Pulmonary artery endothelial cell (primary cell): ENCODE measurements around the gene RNF40. TPM values are rescaled to one million over a fixed set of nuclear protein-coding genes. Genes with fewer than 3 reads are reported as not detected.
"Not testable (repeated sequence)": the region's sequence is repeated elsewhere in the genome, so short reads cannot be mapped to it uniquely, and the experiment has no call there.

ENCODE experiments used
- DNase-seq: peaks from one replicate; pipeline ENCODE4 v3.0.0-alpha.2; 2011; ENCODE audit warnings: low read depth, low spot score
- total RNA-seq: library from RNA; depleted of rRNA; stranded (reverse); fragments of >200 nt; gene quantifications from 2 replicates; pipeline ENCODE4 v1.2.3, GENCODE V29; 2014

Gene RNF40
- total RNA-seq, 1 donor from 2014 or later, result 63.8 TPM

DNA sequence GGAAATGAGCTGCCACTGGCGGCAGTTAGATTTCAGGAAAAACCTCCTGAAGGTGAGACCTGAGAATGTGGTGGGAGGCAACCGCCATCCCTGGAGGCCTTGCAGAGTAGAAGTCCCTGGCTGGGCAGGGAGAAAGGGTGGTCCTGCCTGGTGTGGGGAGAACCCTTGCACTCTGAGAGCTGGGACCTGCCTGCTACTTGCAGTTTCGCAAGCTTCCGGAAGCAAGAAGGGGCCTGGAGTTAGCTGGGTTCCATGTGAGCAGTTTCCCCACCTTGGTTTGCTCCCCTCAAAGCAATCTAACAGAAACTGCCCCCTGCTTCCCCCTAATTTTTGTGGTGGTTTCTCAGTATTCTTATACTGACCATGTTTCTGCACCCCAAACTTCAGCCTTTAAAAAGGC is 18.4 kb downstream of the RNF40 start:
- DNase-seq, result no peak

- no peak for DNase-seq
These were observed 20.6 kb downstream of the RNF40 start for GRCh38 chr16:30782486-30783279.

DNA sequence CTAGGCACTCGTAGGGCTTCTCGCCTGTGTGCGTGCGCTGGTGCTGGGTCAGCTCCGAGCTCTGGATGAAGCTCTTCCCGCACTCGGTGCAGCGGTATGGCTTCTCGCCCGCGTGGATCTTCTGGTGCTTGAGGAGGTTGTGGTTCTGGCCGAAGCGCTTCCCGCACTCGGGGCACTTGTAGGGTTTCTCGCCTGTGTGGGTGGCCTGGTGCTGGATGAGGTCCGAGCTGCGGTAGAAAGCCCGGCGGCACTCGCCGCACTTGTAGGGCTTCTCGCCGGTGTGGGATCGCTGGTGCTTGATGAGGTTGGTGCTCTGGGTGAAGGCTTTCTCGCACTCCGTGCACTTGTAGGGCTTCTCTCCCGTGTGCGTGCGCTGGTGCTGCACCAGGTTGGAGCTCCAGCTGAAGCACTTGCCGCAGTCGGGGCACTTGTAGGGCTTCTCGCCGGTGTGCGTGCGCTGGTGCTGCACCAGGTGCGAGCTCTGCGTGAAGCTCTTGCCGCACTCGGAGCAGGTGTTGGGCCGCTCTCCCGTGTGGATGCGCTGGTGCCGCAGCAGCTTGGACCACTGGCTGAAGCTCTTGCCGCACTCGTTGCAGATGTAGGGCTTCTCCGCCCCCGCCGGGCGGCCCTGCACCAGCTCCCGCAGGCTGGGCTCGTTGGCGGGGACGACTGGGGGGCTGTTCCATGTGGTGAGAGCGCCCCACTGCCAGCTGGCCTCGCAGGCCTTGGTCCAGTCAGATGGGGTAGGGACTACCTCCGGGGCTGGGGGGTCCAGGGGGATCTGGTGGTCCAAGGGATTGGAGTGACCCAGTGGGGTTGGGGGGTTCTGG is 21.4 kb downstream of the RNF40 start:
- DNase-seq, result no peak

GRCh38 chr16:30784215-30784614 is 22.1 kb downstream of the RNF40 start:
- no peak for DNase-seq

DNA sequence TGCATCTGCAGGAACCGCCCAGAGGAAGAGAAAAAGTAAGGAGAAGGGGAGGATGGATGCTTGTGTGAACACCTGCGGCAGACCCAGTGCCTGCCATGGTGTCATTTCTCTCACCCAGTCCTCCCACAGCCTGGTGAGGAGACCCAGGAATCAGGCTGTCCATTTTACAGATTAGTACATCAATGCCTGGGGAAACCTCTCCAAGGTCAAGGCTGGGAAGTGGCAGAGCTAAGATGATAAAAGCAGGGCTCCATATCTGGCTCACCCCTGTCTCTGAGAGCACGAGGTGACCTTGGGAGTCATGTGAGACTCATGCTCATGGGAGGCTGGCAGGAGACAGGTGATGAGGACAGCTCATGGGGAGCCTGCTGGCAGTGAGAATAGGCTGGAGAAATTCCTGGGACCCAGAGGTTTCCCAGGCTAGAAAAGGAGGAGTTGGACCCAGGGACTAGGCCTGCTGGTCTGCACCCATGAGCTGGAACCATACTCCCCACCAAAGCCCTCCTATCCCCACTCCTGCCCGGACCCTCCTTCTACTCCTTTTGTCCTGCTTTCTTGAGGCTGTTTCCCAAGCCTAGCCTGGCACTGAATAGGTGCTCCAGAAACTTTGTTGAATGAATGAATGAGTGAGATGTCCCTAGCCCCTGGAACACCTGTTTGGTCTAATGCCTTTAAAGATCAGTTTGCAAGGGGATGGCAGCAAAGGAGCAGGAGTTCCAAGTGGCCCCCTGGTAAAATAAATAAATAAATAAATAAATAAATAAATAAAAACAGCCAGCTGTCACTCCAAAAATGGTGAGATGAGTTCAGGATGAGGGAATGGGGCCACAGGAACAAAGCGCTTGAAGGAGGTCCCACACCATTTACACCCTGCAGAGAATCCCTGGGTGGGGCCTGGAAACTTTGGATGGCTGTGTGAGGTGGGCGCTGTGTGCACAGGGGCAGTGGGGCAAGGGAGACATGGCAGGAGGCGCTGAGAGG is 23.3 kb downstream of the RNF40 start:
- DNase-seq, result no peak

DNA sequence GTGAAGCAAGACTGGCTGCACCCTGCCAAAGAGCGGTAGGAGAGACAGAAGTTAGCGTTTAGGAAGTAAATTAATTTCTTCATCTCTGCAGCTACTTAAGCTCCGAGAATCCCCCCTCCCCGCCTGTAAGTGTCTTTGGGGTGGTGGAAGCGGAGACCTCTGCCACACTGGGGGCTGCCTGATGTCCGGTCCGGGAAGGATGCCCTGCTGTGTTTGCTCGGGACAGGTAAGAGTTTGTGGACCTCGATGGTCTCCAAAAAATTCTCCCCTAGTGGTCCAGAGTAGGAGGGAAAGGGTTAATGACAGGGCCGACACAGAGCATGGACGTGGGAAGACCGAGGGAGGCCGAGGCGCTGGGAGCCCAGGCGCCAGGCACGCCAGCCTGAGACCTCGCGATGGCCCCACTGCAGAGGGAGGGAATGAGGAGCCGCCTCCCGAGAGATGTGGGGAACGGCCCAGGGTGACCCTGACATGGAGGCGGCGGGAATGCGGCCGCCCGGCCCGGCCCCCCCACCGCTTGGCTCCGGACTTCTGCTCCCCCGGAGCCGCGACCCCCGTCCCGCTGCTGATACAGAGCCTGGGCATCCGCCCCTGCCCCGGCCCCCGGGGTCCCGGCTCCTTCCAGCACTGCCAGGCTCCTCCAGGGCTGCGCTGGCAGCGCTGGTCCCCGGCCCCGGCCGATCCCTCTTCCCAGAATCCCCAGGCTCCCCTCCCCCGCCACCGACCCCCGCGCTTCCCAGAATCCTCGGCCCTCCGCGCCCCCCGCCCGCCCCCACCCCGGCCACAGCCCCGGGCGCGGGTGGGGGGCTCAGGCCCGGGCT is 24.2 kb downstream of the RNF40 start:
- no peak for DNase-seq

- DNase-seq, result no peak
These were observed 25.0 kb downstream of the RNF40 start, which contains the start of gene ZNF629 for GRCh38 chr16:30786936-30787612. Gene ZNF629 (minus strand): TSS chr16:30787205. CDS start chr16:30784482, 2,723 bp downstream.

GRCh38 chr16:30787613-30788378 is 25.7 kb downstream of the RNF40 start:
- DNase-seq, result no peak

DNA sequence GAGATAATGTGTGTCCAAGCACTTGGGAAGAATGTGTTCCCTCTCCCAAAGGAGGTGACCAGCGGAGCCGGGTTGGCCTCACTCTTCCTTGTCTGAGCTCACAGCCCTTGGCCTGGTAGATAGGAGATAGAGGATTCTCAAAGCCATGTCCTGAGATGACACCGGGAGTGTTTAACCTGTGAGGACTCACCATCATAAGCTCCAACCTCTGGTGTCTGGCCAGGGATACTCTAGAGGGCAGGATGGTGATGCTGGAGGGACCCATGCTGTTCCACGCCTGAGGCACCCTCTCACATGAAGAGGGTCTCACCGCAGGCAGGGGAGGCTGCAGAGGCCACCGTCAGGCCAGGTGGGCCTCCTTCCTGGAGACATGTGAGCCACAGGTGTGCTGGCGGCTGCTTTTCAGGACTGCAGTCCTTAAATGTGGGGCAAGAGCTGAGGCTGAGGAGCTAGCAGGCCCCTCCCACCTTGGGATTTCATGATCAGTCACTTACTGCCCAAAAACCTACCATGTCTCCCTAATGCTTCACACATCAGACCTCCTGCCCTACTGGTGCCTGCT is 31.5 kb downstream of the RNF40 start:
- no peak for DNase-seq

DNA sequence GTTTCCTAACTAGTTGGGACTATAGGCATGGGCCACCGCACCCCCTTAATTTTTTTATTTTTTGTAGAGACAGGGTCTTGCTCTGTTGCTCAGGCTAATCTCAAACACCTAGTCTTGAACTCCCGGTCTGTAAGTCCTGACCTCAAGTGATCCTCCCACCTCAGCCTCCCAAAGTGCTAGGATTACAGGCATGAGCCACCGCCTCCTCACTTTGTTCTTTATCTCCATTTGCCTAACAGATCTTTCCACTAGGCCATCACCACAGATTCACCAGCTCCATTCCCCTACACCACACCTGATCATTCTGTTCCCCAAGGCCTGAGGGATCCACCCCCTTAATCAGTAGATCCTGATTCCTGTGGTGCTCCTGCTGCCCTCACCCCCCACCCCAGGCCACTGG is 32.5 kb downstream of the RNF40 start:
- DNase-seq, result no peak

GRCh38 chr16:30797670-30798309 is 35.7 kb downstream of the RNF40 start:
- DNase-seq, result no peak

DNA sequence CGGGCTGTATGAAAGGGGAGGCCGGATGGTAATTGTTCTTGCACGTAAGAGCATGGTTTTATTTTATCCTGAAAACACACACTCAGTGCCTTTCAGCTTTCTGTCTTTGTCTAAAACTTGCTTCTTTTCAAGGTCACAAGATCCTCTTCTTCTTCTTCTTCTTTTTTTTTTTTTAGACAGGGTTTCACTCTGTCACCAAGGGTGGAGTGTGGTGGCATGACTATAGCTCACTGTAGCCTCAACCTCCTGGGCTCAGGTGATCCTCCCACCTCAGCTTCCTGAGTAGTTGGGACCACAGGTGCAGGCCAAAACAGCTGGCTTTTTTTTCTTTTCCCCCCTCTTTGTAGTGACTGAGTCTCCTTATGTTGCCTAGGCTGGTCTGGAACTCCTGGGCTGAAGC is 40.8 kb downstream of the RNF40 start:
- no peak for DNase-seq

DNA sequence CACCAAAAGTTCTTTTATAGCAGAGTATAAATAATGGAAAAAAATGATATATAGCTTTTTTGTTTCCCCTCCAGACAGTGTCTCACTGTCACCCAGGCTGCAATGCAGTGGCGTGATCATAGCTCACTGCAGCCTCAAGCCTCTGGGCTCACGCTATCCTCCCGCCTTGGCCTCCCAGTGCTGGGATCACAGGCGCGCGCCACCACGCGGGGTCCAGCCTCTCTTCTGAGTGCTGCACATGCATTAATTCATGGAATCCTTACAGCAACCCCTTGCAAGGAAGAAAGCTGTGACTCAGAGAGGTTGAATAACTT is 42.9 kb downstream of the RNF40 start:
- no peak for DNase-seq

DNA sequence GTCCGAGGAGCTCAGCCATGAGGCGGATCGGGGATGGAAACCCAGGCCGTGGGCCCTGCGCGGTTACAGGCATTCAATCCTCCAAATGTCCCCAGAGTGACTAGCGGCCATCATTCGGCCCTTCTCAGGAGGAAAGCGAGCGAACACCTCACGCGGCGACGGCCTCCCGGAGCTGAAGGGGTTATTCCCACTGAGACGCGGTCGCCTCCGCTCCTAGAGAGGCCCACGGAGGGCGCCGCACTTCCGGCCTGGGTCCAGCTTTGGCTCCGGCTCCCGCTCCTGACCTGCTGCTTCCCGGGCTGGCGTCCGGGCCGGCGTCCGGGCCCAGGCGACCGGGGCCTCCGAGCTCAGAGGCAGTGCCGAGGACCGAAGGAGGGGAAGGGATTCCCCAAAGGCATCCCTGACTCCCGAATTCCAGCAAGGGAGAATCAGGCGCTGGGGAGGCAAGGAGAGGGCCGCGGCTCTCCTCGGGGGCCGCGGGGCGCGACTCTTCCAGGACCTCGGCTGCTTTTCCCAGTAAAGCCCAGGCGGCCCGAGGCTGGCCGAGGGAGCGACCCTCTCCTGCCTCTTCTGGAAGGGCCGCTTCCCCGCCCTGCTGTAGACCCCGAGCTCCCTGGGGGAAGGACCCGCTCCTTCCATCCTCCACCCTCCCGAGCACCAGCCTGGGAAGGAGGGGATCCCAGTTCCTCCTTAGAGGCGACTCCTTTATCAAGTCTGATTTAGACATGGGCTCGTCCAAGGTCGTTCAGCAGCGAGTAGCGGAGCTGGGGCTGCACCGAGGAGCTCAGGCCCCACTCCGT is 43.4 kb downstream of the RNF40 start:
- DNase-seq, result no peak

- DNase-seq, result no peak
These were observed 46.0 kb downstream of the RNF40 start for GRCh38 chr16:30808146-30808545.

- not testable (repeated sequence) for DNase-seq
These were observed 46.8 kb downstream of the RNF40 start for GRCh38 chr16:30808890-30809426.

GRCh38 chr16:30809675-30810074 is 47.6 kb downstream of the RNF40 start:
- DNase-seq, result not testable (repeated sequence)
